Stimulated activated CD4-positive, alpha-beta T cell treated with anti-CD3 and anti-CD28 coated beads, Interleukin-1b, Interleukin-23, amount 100 ng/mL, for 1 hour (primary cell): Measurements from ENCODE around the gene OTOP2.
"Not testable (repeated sequence)": the region's sequence is repeated elsewhere in the genome, so short reads cannot be mapped to it uniquely, and the experiment has no call there.

ENCODE experiments used
- DNase-seq, 2 donors: peaks; one replicate each; pipeline ENCODE4 v3.0.0-alpha.2; 2020; ENCODE audit warnings: low read depth in 2 of 2

The OTOP2 gene

DNA sequence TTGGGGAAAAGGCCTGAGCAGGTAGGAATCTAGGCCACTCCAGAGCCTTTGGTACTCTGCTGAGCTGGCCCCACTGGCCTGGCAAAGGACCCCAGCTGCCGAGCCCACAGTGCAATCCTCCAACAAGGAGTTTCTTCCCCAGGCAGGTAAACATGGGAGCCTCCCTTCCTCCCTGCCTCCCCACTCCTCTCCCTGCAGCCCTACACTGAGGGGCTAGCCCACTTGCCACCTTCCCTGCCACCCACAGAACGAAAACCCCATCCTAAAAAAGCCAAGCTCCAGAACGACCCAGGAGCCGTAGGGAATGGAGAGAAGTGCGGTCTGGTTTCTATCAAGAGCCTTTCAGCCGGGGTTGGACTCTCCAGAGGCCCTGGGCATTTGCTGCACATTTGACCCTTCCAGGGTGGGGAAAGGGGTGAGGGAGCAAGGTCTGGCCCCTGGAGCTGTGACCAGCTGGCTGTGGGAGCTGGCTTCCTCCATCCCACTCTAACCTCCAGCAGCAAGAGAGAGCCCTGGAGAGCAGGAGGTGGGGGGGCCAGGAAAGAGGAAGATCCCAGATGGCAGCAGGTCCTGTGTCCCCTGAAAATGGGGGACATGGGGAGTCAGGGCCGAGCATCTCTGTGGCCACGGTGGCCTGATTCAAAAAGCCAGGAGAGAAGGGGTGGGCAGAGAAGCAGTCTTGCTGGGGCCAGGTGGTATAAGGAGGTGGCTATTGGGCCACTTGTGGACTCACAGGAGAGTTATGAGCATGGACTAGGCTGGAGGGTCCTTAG lies 47.2 kb downstream of the OTOP2 start:
- DNase-seq = no peak

DNA sequence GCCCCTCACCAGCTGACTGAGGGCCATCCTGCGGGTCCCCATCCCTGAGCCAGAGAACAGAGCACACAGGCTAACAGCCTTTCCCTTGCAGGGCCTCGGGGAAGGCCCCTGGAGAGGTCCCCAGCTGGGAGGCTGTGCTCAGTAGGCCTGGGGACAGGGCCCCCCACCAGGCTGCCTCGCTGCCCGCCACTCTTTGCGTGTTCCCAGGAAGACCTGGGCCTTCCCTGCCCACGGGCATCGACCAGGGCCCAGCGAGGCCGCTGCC lies 47.7 kb downstream of the OTOP2 start:
- no peak for DNase-seq

DNA sequence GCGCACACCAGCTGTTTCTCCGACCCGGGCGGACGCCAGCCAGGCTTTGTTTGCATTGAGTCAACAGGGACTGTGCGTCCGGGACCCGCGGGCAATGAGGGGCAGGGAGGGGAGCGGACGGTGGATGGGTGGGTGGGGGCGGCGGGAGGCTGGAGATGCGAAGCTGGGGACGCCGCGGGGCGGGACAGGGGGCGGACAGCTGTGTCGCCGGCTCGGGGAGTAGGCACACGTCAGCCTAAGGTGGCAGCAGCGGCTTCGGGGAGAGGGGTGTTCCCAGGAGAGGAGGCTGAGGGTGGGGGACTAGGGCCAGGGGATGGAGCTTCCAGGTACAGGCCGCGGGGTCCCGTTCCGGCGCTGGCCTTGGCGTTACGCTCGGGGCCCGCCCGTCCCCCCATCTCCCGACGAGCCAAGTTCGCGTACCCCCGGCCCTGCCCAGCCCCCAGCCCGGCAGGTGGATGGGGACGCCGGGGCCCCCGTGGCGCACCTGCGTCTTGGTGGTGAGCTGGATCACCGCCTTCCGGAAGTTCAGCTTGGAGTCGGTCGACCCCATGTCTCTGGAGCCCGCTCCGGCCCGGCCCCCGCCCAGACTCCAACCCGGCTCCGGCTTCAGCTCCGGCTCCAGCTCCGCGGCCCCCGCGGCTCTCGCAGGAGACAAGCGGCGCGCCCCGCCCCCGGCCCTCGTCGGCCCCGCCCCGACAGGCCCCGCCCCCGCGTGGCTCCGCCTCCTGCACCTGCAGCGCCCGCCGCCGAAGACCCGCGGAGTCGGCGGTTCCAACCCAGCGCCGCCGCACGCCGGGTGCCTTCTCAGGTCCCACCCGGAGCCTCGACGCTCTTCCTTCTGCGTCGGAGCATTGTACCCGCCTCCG lies 48.3 kb downstream of the OTOP2 start, which contains the start of gene HID1:
Gene HID1 (minus strand): TSS at position 653 of the 866 bp plus-strand sequence. CDS start 103 bp downstream, at position 550.
- peak; percentile 72 to 78 for DNase-seq

DNA sequence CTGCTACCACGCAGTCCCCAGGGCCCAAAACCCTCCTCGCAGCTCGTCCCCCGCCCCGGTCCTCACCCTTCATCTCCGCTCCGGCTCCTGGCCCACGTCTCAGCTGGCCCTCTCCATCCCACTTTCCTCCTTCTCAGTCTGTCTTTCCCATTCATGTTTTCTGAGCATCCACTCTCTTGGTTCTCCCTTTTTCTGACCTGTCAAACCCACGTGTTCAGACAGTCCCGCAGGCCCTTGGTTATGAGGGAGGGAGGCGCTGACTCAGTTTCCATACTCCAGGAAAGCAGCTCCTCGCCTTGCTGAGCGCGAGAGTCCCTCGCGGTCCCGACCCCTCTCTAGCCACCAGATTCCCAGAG lies 48.9 kb downstream of the OTOP2 start:
- DNase-seq = no peak

DNA sequence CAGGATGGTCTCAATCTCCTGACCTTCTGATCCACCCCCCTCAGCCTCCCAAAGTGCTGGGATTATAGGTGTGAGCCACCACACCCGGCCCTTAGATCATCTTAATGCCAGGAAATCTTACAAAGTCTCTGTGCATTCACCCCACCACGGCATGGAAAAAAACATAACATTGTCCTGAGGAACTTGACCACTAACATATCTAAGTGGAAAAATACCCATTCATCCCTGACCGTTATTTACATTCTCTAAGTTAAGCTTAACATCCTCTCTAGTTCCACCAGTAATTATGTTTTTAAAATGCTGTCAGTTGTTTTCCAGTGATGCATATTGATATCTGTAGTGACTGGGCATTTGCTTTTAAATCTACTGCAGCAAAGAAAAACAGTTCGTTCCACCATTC lies 51.9 kb downstream of the OTOP2 start:
- DNase-seq = no peak

DNA sequence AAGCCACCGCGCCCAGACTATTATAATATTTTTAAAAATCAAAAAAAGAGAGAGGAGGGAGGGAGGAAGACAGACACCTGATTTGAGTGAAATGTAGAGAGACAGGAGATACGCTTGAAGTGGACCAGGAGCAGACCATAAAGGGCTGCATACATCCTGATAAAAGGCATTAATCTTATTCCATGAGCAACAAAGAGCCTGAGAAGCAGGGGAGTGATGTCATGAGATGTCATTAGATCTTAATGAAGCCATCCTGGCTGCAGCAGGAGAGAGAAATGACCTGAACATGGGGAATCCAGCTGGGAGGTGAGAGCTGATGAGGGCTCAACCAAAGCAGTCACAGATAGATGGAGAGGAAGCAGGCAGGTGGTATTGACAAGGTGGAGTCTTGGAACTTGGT lies 53.7 kb downstream of the OTOP2 start:
- DNase-seq = no peak

DNA sequence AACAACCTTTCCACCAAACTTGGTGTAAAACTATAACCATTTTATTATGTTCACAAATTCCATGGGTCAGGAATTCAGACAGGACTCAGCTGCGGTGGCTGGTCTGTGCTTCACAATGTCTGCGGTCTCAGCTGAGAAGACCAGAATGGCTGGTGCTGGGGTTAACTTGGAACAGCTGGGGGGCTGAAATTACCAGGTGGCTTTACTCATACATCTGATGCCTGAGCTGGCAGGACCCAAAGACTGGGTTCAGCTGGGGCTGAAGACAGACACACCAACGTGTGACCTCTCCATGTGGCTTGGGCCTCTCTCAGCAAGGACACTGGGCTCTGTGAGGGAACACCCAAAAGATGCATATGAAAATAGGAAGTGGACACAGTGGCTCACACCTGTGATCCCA lies 54.2 kb downstream of the OTOP2 start:
- DNase-seq = no peak

DNA sequence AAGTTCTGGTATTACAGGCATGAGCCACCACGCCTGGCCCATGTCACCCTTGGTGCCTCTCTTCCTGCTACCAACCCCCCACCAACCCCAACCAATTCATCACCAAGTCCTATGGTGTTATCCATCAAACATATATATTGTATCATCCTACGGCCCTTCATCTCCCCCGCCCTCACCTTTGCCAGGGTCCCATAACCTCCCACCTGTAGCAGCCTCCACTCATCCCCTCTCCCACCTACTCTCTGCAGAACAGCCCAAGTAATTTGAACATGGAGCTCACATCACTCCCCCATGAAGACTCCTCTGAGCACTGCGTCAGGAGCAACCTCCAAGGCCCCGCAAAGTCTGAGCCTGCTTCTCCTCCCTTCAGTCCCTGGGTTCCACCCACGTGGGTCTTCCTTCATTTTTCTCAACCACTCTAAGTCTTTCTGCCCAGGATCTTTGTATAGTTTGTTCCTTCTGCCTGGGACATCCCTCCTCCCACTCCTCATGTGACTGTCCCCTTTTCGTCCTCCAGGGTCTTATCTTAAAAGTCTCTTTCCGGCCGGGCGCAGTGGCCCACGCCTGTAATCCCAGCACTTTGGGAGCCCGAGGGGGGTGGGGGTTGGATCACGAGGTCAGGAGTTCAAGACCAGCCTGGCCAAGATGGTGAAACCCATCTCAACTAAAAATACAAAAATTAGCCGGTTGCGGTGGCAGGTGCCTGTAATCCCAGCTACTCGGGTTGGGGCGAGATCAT lies 55.5 kb downstream of the OTOP2 start:
- DNase-seq = no peak

DNA sequence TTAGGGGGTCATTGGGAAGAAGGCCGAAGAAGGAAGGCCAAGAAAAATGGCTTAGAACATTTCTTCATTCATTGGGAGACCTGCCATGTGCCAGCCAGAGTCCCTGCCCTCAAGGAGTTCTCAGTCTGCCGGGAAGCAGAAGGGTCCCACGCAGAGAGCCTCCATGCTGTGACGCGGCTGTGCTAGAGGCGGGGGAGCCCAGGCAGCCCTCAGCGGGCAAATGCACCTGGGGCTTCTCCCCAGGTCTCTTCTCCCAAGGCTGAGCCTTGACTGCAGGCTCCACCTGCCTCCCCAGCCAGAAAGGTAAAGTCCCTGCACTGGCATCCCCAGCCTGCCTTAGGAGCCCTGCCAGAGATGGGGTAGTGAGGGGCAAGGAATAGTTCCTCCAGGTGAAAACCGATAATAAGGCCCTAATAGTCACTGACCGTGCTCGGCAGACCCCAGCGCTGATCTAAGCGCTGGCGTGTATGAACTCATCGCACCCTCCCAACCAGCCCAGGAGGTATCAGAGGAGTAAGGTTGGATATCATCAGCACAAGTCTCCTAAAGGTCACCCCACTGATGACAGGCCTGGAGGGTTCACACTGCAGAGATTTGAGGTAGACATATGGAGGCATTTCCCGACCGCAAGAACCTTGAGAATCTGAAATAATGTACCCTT lies 57.4 kb downstream of the OTOP2 start:
- no peak for DNase-seq

DNA sequence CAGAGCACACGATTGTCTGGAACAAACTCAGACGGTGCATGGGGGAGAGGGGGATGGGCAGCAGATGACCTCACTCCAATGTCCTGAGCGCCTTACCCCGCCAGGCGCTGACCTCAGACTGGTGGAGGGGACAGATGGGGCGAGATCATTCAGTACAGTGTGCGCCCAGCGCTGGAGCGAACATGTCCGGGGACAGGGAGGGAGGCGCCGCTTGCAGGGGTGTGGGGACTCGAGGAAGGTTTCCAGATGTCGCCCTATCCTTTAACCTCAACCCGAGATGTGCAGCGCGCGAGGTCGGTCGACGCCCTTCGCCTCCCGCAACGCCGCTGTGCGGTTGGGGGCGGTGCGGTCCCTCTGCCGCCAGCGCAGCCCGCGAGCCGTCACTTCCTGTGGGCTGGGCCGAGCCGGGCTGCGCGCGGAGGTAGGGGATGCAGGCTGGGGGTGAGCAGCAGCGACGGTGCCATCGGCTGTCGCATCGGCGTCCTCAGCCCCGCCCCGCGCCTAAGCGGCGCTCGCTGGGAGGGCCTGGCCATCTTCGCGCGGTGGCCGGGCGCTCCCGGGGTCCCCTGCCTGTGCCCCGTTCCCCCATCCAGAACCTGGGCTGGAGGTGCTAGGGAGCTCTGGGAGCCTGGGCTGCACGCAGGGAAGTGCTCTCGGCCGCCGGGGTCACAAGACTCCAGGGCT lies 58.0 kb downstream of the OTOP2 start:
- DNase-seq = peak; percentile 35 to 48

DNA sequence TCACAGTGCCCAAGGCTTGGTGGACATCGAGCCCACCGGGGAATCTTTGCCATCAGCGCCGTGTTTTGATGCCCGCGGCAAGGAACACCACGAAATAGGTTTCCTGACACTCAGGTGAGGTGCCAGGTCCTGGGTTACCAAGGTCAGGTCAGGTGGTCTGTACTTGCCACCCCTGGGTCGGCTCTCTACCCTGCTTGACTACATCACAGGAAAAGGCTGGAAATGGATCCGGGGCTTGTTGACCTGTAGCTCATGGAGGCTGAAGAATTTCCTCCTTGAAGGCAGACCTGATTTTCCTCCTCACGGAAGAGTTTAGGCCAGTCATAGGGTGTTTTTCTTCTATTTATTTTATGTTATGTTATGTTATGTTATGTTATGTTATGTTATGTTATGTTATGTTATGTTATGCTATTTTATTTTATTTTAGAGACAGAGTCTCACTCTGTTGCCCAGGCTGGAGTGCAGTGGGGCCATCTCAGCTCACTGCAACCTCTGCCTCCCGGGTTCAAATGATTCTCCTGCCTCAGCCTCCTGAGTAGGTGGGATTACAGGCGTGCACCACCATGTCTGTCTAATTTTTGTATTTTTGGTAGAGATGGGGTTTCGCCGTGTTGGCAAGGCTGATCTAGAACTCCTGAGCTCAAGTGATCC lies 58.7 kb downstream of the OTOP2 start:
- not testable (repeated sequence) for DNase-seq
